ENCODE data around the gene GNB5.
A peak's percentile ranks its signal among the peaks of the same experiment; 100 is the strongest.

Gene GNB5

GRCh38 chr15:52078197-52078875 lies 112.9 kb downstream of the GNB5 start:
- no peak overlapping the region for H3K4me3 ChIP-seq (ENCODE audit: control insufficient read depth, low read depth, low read length)
- no peak for TF ChIP-seq CTCF (IDR thresholded peaks at IDR 0.05; ENCODE audit: control insufficient read depth, insufficient read depth, low read depth, low read length, missing control alignments)
- no peak for DNase-seq (ENCODE audit: low read depth)

DNA sequence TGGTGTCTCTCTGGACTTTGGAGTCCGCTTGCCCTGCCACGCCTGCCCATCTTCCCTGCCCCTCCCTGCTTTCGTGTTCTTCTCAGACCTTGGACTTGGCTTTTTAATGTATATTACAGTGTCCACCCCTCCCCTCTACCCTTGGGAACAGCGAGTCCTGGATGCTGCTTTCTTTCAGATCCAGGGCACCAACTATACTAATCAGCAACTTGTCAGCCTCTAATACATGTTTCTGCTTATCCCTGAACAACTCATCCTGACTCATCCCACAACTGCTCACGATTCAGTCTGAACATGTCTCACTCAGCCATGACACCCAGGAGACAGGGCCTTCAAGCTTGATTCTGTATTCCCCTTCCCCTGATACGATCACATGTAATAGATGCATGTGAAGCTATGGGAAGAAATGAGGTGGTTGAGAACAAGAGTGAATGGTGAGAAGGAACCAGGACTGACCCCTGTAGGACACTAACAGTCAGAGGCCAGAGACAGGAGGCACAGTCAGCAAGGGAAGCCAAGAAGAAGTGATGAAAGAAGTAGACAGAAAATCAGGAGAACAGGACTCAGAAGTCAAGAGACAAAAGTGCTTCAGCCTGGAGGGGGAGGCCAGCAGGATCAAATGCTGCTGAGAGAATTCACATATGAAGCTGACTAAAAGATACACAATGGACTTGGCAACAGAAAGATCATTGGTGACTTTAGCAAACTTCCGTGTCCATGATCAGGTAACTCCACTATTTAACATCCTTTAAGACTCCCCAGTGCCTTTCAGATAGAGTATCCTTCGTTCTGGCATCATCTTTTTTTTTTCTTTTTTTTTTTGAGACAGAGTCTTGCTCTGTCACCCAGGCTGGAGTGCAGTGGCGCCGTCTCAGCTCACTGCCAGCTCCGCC lies 114.1 kb downstream of the GNB5 start:
- no peak for DNase-seq (ENCODE audit: low read depth)
- TF ChIP-seq CTCF (IDR thresholded peaks at IDR 0.05; ENCODE audit: control insufficient read depth, insufficient read depth, low read depth, low read length, missing control alignments): peak; percentile 15
- no peak overlapping the region for H3K4me3 ChIP-seq (ENCODE audit: control insufficient read depth, low read depth, low read length)

GRCh38 chr15:52071570-52071969 lies 119.6 kb downstream of the GNB5 start:
- no peak for DNase-seq (ENCODE audit: low read depth)
- H3K4me3 ChIP-seq (ENCODE audit: control insufficient read depth, low read depth, low read length): no peak overlapping the region
- TF ChIP-seq CTCF (IDR thresholded peaks at IDR 0.05; ENCODE audit: control insufficient read depth, insufficient read depth, low read depth, low read length, missing control alignments): no peak

- no peak for DNase-seq (ENCODE audit: low read depth)
- no peak overlapping the region for H3K4me3 ChIP-seq (ENCODE audit: control insufficient read depth, low read depth, low read length)
Measured at GRCh38 chr15:52069559-52069958, 121.6 kb downstream of the GNB5 start.

GRCh38 chr15:52068004-52068615 lies 123.1 kb downstream of the GNB5 start:
- TF ChIP-seq CTCF (IDR thresholded peaks at IDR 0.05; ENCODE audit: control insufficient read depth, insufficient read depth, low read depth, low read length, missing control alignments): no peak
- DNase-seq (ENCODE audit: low read depth): no peak
- no peak overlapping the region for H3K4me3 ChIP-seq (ENCODE audit: control insufficient read depth, low read depth, low read length)

More at GRCh38 chr15:52069559-52069958, 121.6 kb downstream of the GNB5 start:
- TF ChIP-seq CTCF (IDR thresholded peaks at IDR 0.05; ENCODE audit: control insufficient read depth, insufficient read depth, low read depth, low read length, missing control alignments): no peak

DNA sequence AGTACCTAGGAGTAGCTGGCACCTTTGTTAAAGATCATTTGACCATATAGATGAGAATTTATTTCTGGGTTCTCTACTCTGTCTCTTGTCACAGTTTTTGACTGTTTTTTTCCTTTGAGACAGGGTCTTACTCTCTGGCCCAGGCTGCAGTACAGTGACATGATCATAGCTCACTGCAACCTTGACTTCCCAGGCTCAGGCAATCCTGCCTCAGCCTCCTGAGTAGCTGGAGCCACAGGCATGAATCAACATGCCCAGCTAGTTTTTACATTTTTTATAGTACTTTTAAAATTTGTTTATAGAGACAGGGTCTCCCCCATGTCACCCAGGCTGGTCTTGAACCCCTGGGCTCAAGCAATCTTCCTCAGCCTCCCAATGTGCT lies 123.7 kb downstream of the GNB5 start:
- H3K4me3 ChIP-seq (ENCODE audit: control insufficient read depth, low read depth, low read length): no peak overlapping the region
- no peak for TF ChIP-seq CTCF (IDR thresholded peaks at IDR 0.05; ENCODE audit: control insufficient read depth, insufficient read depth, low read depth, low read length, missing control alignments)
- no peak for DNase-seq (ENCODE audit: low read depth)
